OCI-M1 (cell line): Measurements from ENCODE around the gene CUX1.

Experiments
- DNase-seq: peaks from one replicate; lab custom pipeline; 2025; lab: John Stamatoyannopoulos, UW

The CUX1 gene

GRCh38 chr7:102248456-102249395, 431.3 kb downstream of the CUX1 start:
- DNase-seq = no peak

GRCh38 chr7:102251531-102252365, 434.3 kb downstream of the CUX1 start:
- DNase-seq = no peak

- peak; percentile 5 for DNase-seq
Measured at GRCh38 chr7:102252366-102252982, 435.0 kb downstream of the CUX1 start.

- no peak for DNase-seq
Measured at GRCh38 chr7:102253066-102253972, 435.9 kb downstream of the CUX1 start.

- DNase-seq = no peak
Measured at GRCh38 chr7:102253973-102254370, 436.5 kb downstream of the CUX1 start.

GRCh38 chr7:102254521-102254920, 437.1 kb downstream of the CUX1 start:
- DNase-seq = no peak

- DNase-seq = no peak
Measured at GRCh38 chr7:102255501-102255900, 438.1 kb downstream of the CUX1 start.

GRCh38 chr7:102255916-102256315, 438.5 kb downstream of the CUX1 start:
- DNase-seq = no peak

- DNase-seq = no peak
Measured at GRCh38 chr7:102258073-102258748, 440.8 kb downstream of the CUX1 start.

- no peak for DNase-seq
Measured at GRCh38 chr7:102258749-102259107, 441.3 kb downstream of the CUX1 start.

GRCh38 chr7:102260856-102261255, 443.4 kb downstream of the CUX1 start:
- DNase-seq = no peak

GRCh38 chr7:102261451-102261850, 444.0 kb downstream of the CUX1 start:
- DNase-seq = no peak

GRCh38 chr7:102262546-102262945, 445.1 kb downstream of the CUX1 start:
- no peak for DNase-seq

- no peak for DNase-seq
Measured at GRCh38 chr7:102264367-102264891, 447.0 kb downstream of the CUX1 start.

- DNase-seq = no peak
Measured at GRCh38 chr7:102266541-102266940, 449.1 kb downstream of the CUX1 start.

- no peak for DNase-seq
Measured at GRCh38 chr7:102268635-102269034, 451.2 kb downstream of the CUX1 start.

GRCh38 chr7:102270178-102270887, 452.9 kb downstream of the CUX1 start:
- DNase-seq = no peak

GRCh38 chr7:102271158-102271798, 453.9 kb downstream of the CUX1 start:
- DNase-seq = no peak
